T-cell (primary cell): ENCODE data around the gene TLDC2. TPM values are rescaled to one million over a fixed set of nuclear protein-coding genes. Genes with fewer than 3 reads are reported as not detected.

ENCODE experiments used
- ATAC-seq, 4 experiments: fragments of 200-7000 bp in 3 of 4; fragments of 150-1000 bp in 1 of 4; cut with Tn5 transposase; replicated peaks in 1 of 4; 1 replicate in 3 of 4; 2 replicates in 1 of 4; pipeline ENCODE4 v1.10.0; 2021; ENCODE audit warnings: moderate library complexity in 3 of 4, mild to moderate bottlenecking in 2 of 4, moderate number of reproducible peaks in 1 of 4
- CTCF ChIA-PET, 2 donors: fragments of 300-600 bp; sonication (Branson Sonifier 250); formaldehyde crosslinking; loops; one replicate each; lab custom pipeline; 2022; ENCODE audit warnings: antibody characterized with exemption in 2 of 2; lab: Charles Lee
- POLR2A ChIA-PET, 2 donors: fragments of 300-600 bp; sonication (Branson Sonifier 250); formaldehyde crosslinking; loops; one replicate each; lab custom pipeline; 2022; ENCODE audit warnings: antibody characterized with exemption in 2 of 2; lab: Charles Lee
- DNase-seq, 35 experiments: peaks; one replicate each; pipeline versions ENCODE4 v3.0.0 to v3.0.0-alpha.2; 2013 to 2023
- H3K27ac ChIP-seq: one replicate; pipeline ENCODE4 v1.5.1; 2013; ENCODE audit warnings: low read length
- H3K27me3 ChIP-seq, 2 experiments: replicated peaks in 1 of 2; 1 replicate in 1 of 2; 2 replicates in 1 of 2; pipeline versions ENCODE4 v1.6.1 to v1.7.0; 2013; ENCODE audit warnings: low read length in 1 of 2, mixed read lengths in 1 of 2; ENCODE audit not compliant: control insufficient read depth in 2 of 2, insufficient read depth in 2 of 2; ENCODE audit errors: extremely low read depth in 1 of 2
- H3K36me3 ChIP-seq, 2 donors: 1 replicate in 1 of 2; 2 replicates in 1 of 2; pipeline versions ENCODE4 v1.6.1 to v1.7.0; 2013; ENCODE audit warnings: low read length in 1 of 2; ENCODE audit not compliant: control insufficient read depth in 2 of 2, insufficient read depth in 1 of 2; ENCODE audit errors: extremely low read depth in 1 of 2
- H3K4me1 ChIP-seq, 2 experiments: 1 replicate in 1 of 2; 2 replicates in 1 of 2; pipeline versions ENCODE4 v1.6.1 to v1.7.0; 2013; ENCODE audit warnings: low read length in 2 of 2, mixed read lengths in 1 of 2; ENCODE audit not compliant: insufficient read depth in 2 of 2, control insufficient read depth in 1 of 2; ENCODE audit errors: extremely low read depth in 1 of 2
- H3K4me3 ChIP-seq, 2 donors: 1 replicate in 1 of 2; 2 replicates in 1 of 2; pipeline versions ENCODE4 v1.5.1 to v1.7.0; 2013; ENCODE audit warnings: mild to moderate bottlenecking in 2 of 2, low read length in 1 of 2, moderate library complexity in 1 of 2; ENCODE audit not compliant: control insufficient read depth in 1 of 2; ENCODE audit errors: extremely low read depth in 1 of 2
- H3K9me3 ChIP-seq: 2 replicates; pipeline ENCODE4 v1.7.0; 2013
- H3K27ac Mint-ChIP-seq, 2 donors: one replicate each; pipeline ENCODE4 v1.8.0; 2020 to 2021; ENCODE audit warnings: mild to moderate bottlenecking in 2 of 2, mixed read lengths in 2 of 2
- H3K27me3 Mint-ChIP-seq, 2 donors: one replicate each; pipeline ENCODE4 v1.8.0; 2021 to 2022; ENCODE audit warnings: mixed read lengths in 2 of 2
- H3K36me3 Mint-ChIP-seq: one replicate; pipeline ENCODE4 v1.8.0; 2021; ENCODE audit warnings: mixed read lengths
- H3K4me1 Mint-ChIP-seq, 3 donors: one replicate each; pipeline ENCODE4 v1.8.0; 2020 to 2022; ENCODE audit warnings: mixed read lengths in 3 of 3, mild to moderate bottlenecking in 1 of 3
- H3K4me3 Mint-ChIP-seq, 3 donors: one replicate each; pipeline ENCODE4 v1.8.0; 2020 to 2022; ENCODE audit warnings: mild to moderate bottlenecking in 3 of 3, mixed read lengths in 3 of 3, moderate library complexity in 3 of 3
- H3K9me3 Mint-ChIP-seq, 3 donors: one replicate each; pipeline ENCODE4 v1.8.0; 2020 to 2022; ENCODE audit warnings: mixed read lengths in 3 of 3
- WGBS: methylation state at CpG from one replicate; pipeline ENCODE4 v1.1.5; 2013; ENCODE audit warnings: missing lambda C conversion rate; ENCODE audit not compliant: insufficient coverage; 5-methylcytosine and 5-hydroxymethylcytosine counted together
- total RNA-seq, 35 experiments: library from RNA in 6 of 35; stranded (reverse) in 6 of 35; fragments of 120-200 nt in 1 of 35; gene quantifications; one replicate each; pipeline versions ENCODE4 v1.2.1 to v1.2.4 and lab custom pipeline; 2013 to 2026

The TLDC2 gene
- total RNA-seq, 5 donors from 2014 or later (not counting 1 experiment from before 2014, with no cell fraction given): 0.33 TPM; not detected in 4

DNA sequence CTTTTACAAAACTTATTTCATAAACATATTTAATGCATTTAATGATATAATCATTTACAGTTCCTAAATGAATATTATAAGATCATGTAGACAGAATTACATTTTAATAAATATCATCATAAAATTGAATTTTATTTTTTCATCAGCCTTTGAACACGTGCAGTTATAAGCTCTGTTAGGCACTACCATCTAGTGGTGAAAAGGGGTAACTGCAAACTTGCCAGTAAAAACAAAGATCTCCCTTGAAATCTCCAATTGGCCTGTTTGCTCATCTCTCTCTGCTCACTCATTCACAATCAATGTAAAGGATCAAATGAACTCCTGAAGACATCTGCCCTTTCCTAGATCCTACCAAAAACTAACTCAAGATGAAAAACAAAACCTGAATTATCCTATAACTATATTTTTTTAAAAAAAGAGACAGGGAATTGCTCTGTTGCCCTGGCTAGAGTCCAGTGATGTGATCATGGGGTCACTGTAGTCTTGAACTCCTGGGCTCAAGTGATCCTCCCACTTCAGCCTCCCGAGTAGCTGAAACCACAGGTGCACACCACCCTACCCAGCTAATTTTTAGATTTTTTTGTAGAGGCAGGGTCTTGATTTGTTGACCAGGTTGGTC lies 43.9 kb downstream of the TLDC2 start:
- H3K36me3 ChIP-seq: peaks cover 13 to 83% of the 10 kb centered on the region in 2 donors
- ChIA-PET CTCF (interaction anchor here (0.5 to 1.5 kb wide), 12 partner anchors 9 to 302 kb away, joined by 3 to 7 read pairs (median 4); no protein-coding TSS in a partner anchor), POLR2A (interaction anchor here (1.0 to 1.1 kb wide), 2 partner anchors 11 to 12 kb away, joined by 3 read pairs; no protein-coding TSS in a partner anchor)
- Mint-ChIP-seq H3K27ac (peak overlapping the region; percentile 68 to 92), H3K36me3 (peaks cover 23% of the 10 kb centered on the region), H3K4me1 (peaks cover 15 to 27% (median 22%) of the 10 kb centered on the region in 3 donors), H3K9me3 (no peaks in the 10 kb centered on the region), H3K27me3 (no peaks in the 10 kb centered on the region), H3K4me3 (no peak overlapping the region)
- ATAC-seq (peak; percentile 71 to 89 (median 78)), DNase-seq (peak in 14 of 35 experiments; percentile 5 to 77 (median 26))
- no peak overlapping the region for H3K4me3 ChIP-seq
- H3K4me1 ChIP-seq: peaks cover 2 to 23% of the 10 kb centered on the region in 2 experiments
- no peaks in the 10 kb centered on the region for H3K27me3 ChIP-seq
- no CpG with 5 or more reads among the region's 2 CpGs for WGBS
- H3K27ac ChIP-seq: no peak overlapping the region
- H3K9me3 ChIP-seq: no peaks in the 10 kb centered on the region

DNA sequence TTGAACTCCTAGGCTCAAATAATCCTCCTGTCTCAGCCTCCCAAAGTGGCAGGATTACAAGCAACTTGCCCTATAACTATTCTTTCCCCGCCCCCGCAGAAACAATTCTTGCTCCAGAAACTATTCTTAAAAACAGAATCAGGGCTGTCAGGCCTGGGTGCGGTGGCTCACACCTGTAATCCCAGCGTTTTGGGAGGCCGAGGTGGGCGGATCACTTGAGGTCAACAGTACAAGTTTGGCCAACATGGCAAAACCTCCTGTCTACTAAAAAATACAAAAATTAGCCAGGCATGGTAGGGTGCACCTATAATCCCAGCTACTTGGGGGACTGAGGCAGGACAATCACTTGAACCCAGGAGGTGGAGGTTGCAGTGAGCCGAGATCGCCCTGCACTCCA lies 44.4 kb downstream of the TLDC2 start:
- peaks cover 20 to 30% (median 26%) of the 10 kb centered on the region in 3 donors for H3K4me1 Mint-ChIP-seq
- peaks cover 22% of the 10 kb centered on the region for H3K36me3 Mint-ChIP-seq
- 96% methylated on average over 4 of the region's 8 CpGs for WGBS
- peak overlapping the region; percentile 68 to 92 for H3K27ac Mint-ChIP-seq
- ChIA-PET POLR2A (interaction anchor here in 1 of 2 donors (1.0 kb wide), 1 partner anchor 12 kb away, joined by 3 read pairs; no protein-coding TSS in a partner anchor), CTCF (interaction anchor here in 1 of 2 donors (0.9 to 1.5 kb wide), 6 partner anchors 11 to 163 kb away, joined by 3 to 5 read pairs (median 4); no protein-coding TSS in a partner anchor)
- no peak overlapping the region for H3K4me3 Mint-ChIP-seq
- ATAC-seq: peak in 1 of 4 experiments; percentile 22
- H3K27ac ChIP-seq: no peak overlapping the region
- H3K9me3 ChIP-seq: no peaks in the 10 kb centered on the region
- no peaks in the 10 kb centered on the region for H3K9me3 Mint-ChIP-seq
- DNase-seq: no peak
- no peak overlapping the region for H3K4me3 ChIP-seq
- no peaks in the 10 kb centered on the region for H3K27me3 Mint-ChIP-seq
- peaks cover 2 to 23% of the 10 kb centered on the region in 2 experiments for H3K4me1 ChIP-seq
- H3K36me3 ChIP-seq: peaks cover 10 to 82% of the 10 kb centered on the region in 2 donors
- H3K27me3 ChIP-seq: no peaks in the 10 kb centered on the region

DNA sequence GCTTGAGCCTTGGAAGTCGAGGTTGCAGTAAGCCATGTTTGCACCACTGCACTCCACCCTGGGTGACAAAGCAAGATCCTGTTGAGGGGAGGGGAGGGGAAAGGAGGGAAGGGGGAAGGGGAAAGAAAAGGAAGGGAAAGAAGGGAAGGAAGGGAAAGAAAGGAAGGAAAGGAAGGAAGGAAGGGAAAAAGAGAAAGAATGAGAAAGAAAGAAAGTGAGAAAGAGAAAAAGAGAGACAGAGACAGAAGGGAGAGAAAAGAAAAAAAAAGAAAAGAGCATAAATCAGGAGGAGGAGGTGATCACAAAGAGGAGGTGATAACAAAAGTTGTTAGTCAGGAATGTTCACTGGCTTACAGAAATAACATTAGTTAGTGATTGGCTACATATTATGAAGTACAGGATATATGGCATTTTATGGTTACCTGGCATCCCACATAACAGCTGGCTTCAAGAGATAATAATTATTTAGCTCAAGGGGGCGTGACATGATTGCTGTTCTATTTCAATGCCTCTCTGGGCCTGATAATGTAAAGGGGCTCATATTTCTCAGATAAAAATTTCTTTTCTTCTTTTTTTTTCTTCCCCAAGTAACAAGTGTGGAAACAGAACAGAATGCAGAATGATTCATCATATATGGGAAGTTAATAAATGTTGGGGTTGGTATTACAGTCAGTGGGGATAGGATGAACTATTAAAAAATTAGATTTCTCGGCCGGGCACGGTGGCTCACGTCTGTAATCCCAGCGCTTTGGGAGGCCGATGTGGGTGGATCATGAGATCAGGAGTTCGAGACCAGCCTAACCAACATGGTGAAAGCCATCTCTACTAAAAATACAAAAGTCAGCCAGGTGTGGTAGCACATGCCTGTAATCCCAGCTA lies 48.5 kb downstream of the TLDC2 start:
- no peaks in the 10 kb centered on the region for H3K9me3 Mint-ChIP-seq

DNA sequence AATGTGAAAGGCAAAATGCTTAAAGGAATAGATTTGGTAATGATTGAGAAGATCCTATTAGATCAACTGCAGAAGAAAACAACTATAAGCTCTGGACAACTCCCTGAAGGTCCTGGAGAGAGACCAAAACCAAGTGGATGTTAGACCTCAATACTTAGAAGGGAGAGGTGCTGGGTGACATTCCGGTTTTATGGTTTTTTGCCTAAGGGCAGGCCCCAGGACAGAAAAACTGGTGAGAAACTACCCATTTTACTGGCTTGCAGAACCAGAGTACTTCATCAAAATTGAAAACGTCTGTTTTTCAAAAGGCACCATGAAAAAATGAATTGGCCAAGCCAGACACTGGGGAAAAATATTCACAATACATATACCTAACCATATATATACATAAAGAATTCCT lies 49.3 kb downstream of the TLDC2 start:
- DNase-seq (no peak), ATAC-seq (no peak)
- Histone ChIP-seq H3K27ac (no peak overlapping the region), H3K4me3 (no peak overlapping the region), H3K9me3 (no peaks in the 10 kb centered on the region), H3K27me3 (no peaks in the 10 kb centered on the region), H3K4me1 (peaks cover 3 to 30% of the 10 kb centered on the region in 2 experiments), H3K36me3 (peaks cover 7 to 86% of the 10 kb centered on the region in 2 donors)
- Mint-ChIP-seq H3K27me3 (no peaks in the 10 kb centered on the region), H3K4me3 (no peak overlapping the region), H3K4me1 (peaks cover 46 to 60% (median 52%) of the 10 kb centered on the region in 3 donors), H3K27ac (peak overlapping the region; percentile 88 to 90), H3K36me3 (peaks cover 43% of the 10 kb centered on the region), H3K9me3 (no peaks in the 10 kb centered on the region)
- CTCF ChIA-PET: interaction anchor here in 1 of 2 donors (0.7 kb wide), 1 partner anchor 958 kb away, joined by 4 read pairs; no protein-coding TSS in a partner anchor
- POLR2A ChIA-PET: interaction anchor here (0.6 to 0.7 kb wide), 4 partner anchors 19 to 321 kb away, joined by 3 to 6 read pairs (median 5); no protein-coding TSS in a partner anchor
- WGBS: 100% methylated on average over 1 of the region's 2 CpGs

More for the DNA sequence above, 48.5 kb downstream of the TLDC2 start:
- Mint-ChIP-seq H3K4me1 (peaks cover 43 to 57% (median 43%) of the 10 kb centered on the region in 3 donors), H3K36me3 (peaks cover 40% of the 10 kb centered on the region), H3K27me3 (no peaks in the 10 kb centered on the region), H3K4me3 (peak overlapping the region in 1 of 3 donors; percentile 15), H3K27ac (peak overlapping the region; percentile 88 to 90)
- no peak overlapping the region for H3K27ac ChIP-seq
- WGBS: 83% methylated on average over 1 of the region's 9 CpGs
- POLR2A ChIA-PET: interaction anchor here (0.6 to 0.7 kb wide), 4 partner anchors 26 to 351 kb away, joined by 3 to 8 read pairs (median 4); partner anchors contain the start of gene TGIF2 (in 1 of the 2)
- no peak for DNase-seq
- H3K36me3 ChIP-seq: peaks cover 6 to 82% of the 10 kb centered on the region in 2 donors
- no peak for ATAC-seq
- H3K27me3 ChIP-seq: no peaks in the 10 kb centered on the region
- CTCF ChIA-PET: interaction anchor here in 1 of 2 donors (0.5 kb wide), 1 partner anchor 22 kb away, joined by 3 read pairs; no protein-coding TSS in a partner anchor
- H3K4me1 ChIP-seq: peaks cover 3 to 25% of the 10 kb centered on the region in 2 experiments
- H3K9me3 ChIP-seq: no peaks in the 10 kb centered on the region
- H3K4me3 ChIP-seq: no peak overlapping the region

DNA sequence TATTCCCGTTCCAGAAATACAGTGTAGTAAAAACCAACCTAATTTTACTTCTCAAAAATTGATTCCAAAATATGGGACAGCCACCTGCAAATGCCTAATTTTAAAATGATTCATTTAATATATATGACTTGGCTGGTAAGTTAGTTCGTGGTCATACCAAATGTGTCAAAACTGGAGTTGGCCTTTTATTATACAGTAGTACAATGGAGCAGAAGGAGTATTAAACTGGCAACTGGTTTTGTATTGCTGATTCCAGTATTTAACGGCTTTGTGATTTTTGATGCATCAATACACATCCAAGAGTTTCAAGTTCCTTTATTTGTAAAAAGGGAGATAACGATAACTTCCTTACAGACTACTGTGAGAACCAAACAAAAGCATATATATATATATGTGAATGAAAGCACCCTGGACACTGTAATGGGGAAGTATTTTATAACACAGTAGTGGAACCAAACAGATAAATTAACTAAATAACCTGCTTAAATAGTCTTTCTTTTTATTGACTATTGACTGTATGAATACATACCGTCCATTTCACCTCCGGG lies 50.8 kb downstream of the TLDC2 start:
- CTCF ChIA-PET: no interaction called here
- H3K27ac ChIP-seq: no peak overlapping the region

More for the DNA sequence above, 50.8 kb downstream of the TLDC2 start:
- Mint-ChIP-seq H3K9me3 (no peaks in the 10 kb centered on the region), H3K36me3 (peaks cover 56% of the 10 kb centered on the region), H3K27ac (peak overlapping the region; percentile 74 to 87), H3K4me1 (peaks cover 55 to 73% (median 64%) of the 10 kb centered on the region in 3 donors), H3K27me3 (no peaks in the 10 kb centered on the region), H3K4me3 (no peak overlapping the region)
- no peaks in the 10 kb centered on the region for H3K27me3 ChIP-seq
- DNase-seq (no peak), ATAC-seq (no peak)
- H3K4me1 ChIP-seq: peaks cover 10 to 39% of the 10 kb centered on the region in 2 experiments
- H3K4me3 ChIP-seq: no peak overlapping the region
- no CpG with 5 or more reads among the region's 6 CpGs for WGBS
- no peaks in the 10 kb centered on the region for H3K9me3 ChIP-seq
- POLR2A ChIA-PET: no interaction called here
- peaks cover 5 to 87% of the 10 kb centered on the region in 2 donors for H3K36me3 ChIP-seq
